NT2/D1 (cell line): ENCODE measurements around the gene RNF130.

Experiments used
- DNase-seq: peaks from one replicate; pipeline ENCODE4 v3.0.0-alpha.2; 2011; ENCODE audit warnings: low read depth, low spot score
- H3K27me3 ChIP-seq: 2 replicates; pipeline ENCODE4 v1.6.0; 2011; ENCODE audit warnings: mild to moderate bottlenecking; ENCODE audit not compliant: insufficient read length, insufficient read depth
- H3K36me3 ChIP-seq: 2 replicates; pipeline ENCODE4 v1.6.1; 2011; ENCODE audit warnings: mild to moderate bottlenecking, low read length, mixed read lengths; ENCODE audit not compliant: insufficient read depth, insufficient read length
- H3K4me1 ChIP-seq: 2 replicates; pipeline ENCODE4 v1.5.1; 2011; ENCODE audit not compliant: insufficient read depth, insufficient read length
- H3K4me3 ChIP-seq: 2 replicates; pipeline ENCODE4 v1.5.1; 2011; ENCODE audit warnings: low read depth; ENCODE audit not compliant: insufficient read length
- H3K9ac ChIP-seq: 2 replicates; pipeline ENCODE4 v1.6.0; 2011; ENCODE audit warnings: low read depth; ENCODE audit not compliant: insufficient read length
- H3K9me3 ChIP-seq: 2 replicates; pipeline ENCODE4 v1.5.1; 2011; ENCODE audit warnings: mild to moderate bottlenecking, low read length; ENCODE audit not compliant: insufficient read depth
- SUZ12 ChIP-seq: IDR thresholded peaks from 2 replicates; pipeline ENCODE4 v1.6.1; 2011; ENCODE audit not compliant: insufficient read length, insufficient read depth; ENCODE audit errors: extremely low read depth
- YY1 ChIP-seq: IDR thresholded peaks from 2 replicates; pipeline ENCODE4 v1.6.1; 2011; ENCODE audit not compliant: insufficient read length, insufficient read depth
- ZNF274 ChIP-seq: IDR thresholded peaks from 2 replicates; pipeline ENCODE4 v1.6.1; 2011; ENCODE audit warnings: mild to moderate bottlenecking, low read depth, low read length

Gene RNF130

DNA sequence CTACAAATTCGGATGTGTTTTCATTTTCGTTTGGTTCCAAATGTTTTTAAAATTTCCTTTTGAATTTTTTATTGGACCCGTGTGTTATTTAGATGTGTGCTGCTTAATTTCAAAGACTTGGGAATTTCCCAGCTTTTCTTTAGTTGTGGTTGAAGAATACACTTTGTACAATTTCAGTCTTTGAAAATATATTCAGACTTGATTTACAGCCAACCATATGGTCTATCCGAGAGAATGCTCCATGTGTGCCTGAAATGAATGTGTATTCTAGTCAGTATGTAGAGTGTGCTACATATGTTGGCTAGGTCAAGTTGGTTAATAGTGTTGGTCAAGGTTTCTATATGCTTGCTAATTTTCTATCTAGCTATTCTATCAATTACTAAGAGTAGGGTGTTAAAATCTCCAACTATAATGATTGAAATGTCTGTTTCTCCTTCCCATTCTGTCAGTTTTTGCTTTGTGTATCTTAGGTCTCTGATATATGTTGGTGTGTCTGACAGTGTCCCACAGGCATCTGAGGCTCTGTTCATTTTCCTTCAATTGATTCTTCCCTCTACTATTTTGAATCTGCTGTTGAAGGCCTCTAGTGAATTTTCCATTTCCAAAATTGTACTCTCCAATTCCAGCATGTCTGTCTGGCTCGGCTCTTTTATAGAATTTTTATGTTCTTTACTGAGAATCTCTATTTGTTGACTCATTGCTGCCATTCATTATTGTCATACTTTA, 36.2 kb downstream of the RNF130 start:
- Histone ChIP-seq H3K4me3 (no peak overlapping the region), H3K36me3 (peaks cover 11% of the 10 kb centered on the region), H3K9me3 (peaks cover 6% of the 10 kb centered on the region; the same call in 1 of the 2 replicates), H3K4me1 (no peaks in the 10 kb centered on the region), H3K9ac (no peak overlapping the region), H3K27me3 (no peaks in the 10 kb centered on the region)
- TF ChIP-seq ZNF274 (no peak), YY1 (no peak), SUZ12 (no peak)
- DNase-seq = no peak

DNA sequence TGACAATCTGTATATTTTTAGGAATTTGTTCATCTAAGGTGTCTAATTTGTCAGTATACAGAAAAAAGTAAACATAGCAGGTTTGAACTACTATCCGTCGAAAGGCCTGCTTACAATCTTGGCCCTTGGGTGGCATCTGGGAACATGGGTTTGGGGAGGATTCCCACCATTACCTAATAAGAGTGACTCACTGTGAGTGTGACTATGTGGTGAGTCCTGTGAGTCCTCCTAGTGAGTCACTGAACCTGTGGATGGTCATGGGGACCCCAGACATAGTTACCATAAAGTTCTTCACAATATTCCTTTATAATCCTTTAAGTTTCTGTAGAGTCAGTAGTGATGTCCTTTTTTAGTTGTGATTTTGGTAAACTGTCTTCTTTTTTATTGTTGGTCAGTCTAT, 37.0 kb downstream of the RNF130 start:
- H3K4me3 ChIP-seq = no peak overlapping the region
- no peaks in the 10 kb centered on the region for H3K27me3 ChIP-seq
- no peaks in the 10 kb centered on the region for H3K4me1 ChIP-seq
- peaks cover 6% of the 10 kb centered on the region; the same call in 1 of the 2 replicates for H3K9me3 ChIP-seq
- peaks cover 13% of the 10 kb centered on the region for H3K36me3 ChIP-seq
- no peak for DNase-seq
- no peak overlapping the region for H3K9ac ChIP-seq
- TF ChIP-seq SUZ12 (no peak), ZNF274 (no peak), YY1 (no peak)

DNA sequence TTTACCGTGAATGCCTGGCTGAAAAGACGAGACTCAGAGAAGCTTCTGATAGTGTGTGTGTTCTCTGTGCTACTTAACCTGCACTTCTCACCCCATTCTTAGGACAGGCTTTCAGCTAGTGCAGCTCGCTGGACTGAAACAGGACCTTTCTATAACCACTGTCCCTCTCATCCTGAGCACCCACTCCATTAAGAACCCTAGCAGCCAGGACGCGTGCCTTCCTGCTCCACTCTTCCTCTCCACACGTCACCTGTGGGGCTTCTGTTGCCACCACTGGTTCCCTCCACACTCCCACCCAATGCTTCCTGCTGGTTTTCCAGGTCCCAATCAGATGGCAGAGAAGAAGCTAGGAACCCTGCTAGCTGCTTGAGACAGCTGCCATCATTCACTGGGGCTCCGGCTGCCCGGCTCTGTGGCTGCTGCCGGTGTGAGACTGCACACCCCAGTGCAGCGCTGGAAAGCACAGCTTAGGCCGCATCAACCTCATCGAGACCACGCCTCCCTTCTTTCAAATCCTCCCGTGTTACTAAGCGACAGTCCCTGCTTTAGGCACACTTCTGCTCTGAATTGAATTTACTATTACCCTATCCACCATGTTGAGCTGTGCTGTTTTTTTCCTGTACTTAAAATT, 44.0 kb downstream of the RNF130 start:
- Histone ChIP-seq H3K4me1 (peaks cover 3% of the 10 kb centered on the region), H3K4me3 (no peak overlapping the region), H3K9ac (no peak overlapping the region), H3K27me3 (no peaks in the 10 kb centered on the region), H3K36me3 (peaks cover 10% of the 10 kb centered on the region), H3K9me3 (no peaks in the 10 kb centered on the region)
- no peak for TF ChIP-seq ZNF274
- TF ChIP-seq SUZ12 = no peak
- no peak for TF ChIP-seq YY1
- DNase-seq = no peak

DNA sequence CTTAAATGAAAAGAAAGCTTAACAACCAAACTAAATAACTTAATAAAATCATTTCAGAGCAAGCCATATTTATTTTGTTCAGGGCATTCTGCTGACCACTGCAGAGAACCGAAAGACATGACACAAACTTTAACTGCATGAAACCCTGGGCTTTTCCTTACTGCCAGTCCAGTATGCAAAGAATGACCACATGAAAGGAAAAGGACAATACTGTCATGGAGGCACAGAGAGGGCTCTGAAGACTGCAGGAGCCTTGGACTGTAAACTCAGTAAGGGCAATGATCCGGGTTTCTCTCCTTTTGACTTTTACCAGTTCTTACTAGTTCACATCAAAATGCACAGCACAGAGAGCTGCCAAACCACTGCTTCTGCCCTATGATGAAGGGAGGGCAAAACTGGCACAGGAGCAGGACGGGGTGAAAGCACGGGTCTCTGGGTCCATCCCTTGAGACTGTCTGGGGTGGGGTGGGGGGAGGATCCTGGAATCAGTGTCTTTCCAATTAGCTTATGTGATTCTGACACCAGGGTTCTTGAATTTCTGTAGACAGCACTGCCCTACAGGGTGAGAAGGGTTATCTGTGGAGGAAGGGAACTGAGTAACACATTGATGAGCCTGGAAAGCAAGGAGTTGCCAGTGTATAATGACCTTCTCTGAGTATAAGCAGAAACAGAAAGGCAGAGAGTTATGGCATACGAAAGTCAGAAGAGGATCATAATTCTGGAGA, 44.7 kb downstream of the RNF130 start:
- TF ChIP-seq YY1 (no peak), ZNF274 (no peak), SUZ12 (no peak)
- DNase-seq = no peak
- Histone ChIP-seq H3K27me3 (no peaks in the 10 kb centered on the region), H3K4me3 (no peak overlapping the region), H3K9ac (no peak overlapping the region), H3K9me3 (no peaks in the 10 kb centered on the region), H3K4me1 (peaks cover 3% of the 10 kb centered on the region), H3K36me3 (peaks cover 10% of the 10 kb centered on the region)

DNA sequence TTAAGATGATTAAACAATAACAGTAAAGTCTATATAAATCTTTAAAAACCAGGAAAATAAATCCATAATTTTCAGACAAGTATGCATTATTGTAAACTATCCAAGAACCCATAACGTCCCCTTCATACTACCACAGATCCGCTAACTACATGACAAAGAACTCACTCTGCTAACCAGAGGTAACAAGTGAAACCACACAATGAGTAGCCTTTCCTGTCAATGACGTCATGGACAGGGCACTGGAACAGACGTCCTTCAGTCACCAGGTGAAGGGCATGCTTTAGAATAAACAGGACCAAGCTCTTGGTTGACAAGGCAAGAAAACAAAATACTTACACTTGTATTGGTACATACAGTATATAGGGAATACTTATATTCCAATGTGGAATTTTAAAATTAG, 45.2 kb downstream of the RNF130 start:
- no peak for DNase-seq
- peaks cover 3% of the 10 kb centered on the region for H3K4me1 ChIP-seq
- no peaks in the 10 kb centered on the region for H3K9me3 ChIP-seq
- no peak overlapping the region for H3K9ac ChIP-seq
- no peaks in the 10 kb centered on the region for H3K27me3 ChIP-seq
- peaks cover 14% of the 10 kb centered on the region for H3K36me3 ChIP-seq
- TF ChIP-seq ZNF274 = no peak
- TF ChIP-seq SUZ12 = no peak
- TF ChIP-seq YY1 = no peak
- no peak overlapping the region for H3K4me3 ChIP-seq

DNA sequence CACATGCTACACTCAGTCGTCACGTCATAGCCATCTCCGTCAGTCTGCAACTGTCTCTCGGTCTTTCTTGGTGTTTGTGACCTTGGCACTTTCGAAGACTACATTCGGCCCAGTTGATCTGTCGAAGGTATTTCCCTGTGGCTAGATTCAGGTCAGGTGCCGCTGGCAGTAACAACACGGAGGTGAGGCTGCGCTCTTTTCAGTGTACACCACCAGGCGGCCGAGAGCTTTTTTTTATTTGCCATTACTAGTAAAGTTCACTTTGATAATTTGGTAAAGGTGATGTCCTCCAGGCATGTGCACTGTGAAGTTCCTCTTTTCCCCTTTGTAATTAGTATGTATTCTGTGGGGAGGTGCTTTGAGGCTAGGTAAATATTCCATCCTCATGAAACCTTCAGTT, 49.7 kb downstream of the RNF130 start:
- Histone ChIP-seq H3K9ac (no peak overlapping the region), H3K27me3 (no peaks in the 10 kb centered on the region), H3K36me3 (peaks cover 13% of the 10 kb centered on the region), H3K4me3 (no peak overlapping the region), H3K4me1 (no peaks in the 10 kb centered on the region), H3K9me3 (no peaks in the 10 kb centered on the region)
- DNase-seq = no peak
- TF ChIP-seq YY1 = no peak
- no peak for TF ChIP-seq SUZ12
- no peak for TF ChIP-seq ZNF274

DNA sequence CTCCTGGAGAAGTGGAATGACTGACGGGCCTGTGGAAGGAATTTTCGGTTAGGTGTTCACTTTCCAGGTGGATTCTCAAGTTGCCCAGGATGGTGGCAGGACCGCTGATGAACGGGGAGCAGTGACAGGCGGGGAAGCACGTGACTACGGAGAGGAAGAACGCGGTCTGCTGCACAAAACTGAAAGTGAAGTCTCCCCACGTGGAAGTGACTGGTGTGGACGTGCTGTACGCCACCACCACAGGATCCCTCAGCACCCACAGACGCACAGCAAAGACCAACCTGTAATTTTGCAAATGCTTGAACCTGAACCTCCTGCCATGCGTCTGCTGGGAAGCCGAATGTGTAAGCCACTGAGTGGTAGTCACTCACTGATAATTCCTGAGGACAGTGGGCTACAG, 51.4 kb downstream of the RNF130 start:
- DNase-seq = no peak
- no peak overlapping the region for H3K9ac ChIP-seq
- H3K9me3 ChIP-seq = no peaks in the 10 kb centered on the region
- TF ChIP-seq SUZ12 = no peak
- TF ChIP-seq ZNF274 = no peak
- no peak for TF ChIP-seq YY1
- H3K4me3 ChIP-seq = no peak overlapping the region
- no peaks in the 10 kb centered on the region for H3K27me3 ChIP-seq
- peaks cover 13% of the 10 kb centered on the region for H3K36me3 ChIP-seq
- H3K4me1 ChIP-seq = no peaks in the 10 kb centered on the region
